Measurements from ENCODE around the gene SAA1. TPM values are rescaled to one million over a fixed set of nuclear protein-coding genes. Genes with fewer than 3 reads are reported as not detected.
"Not testable (repeated sequence)": the region's sequence is repeated elsewhere in the genome, so short reads cannot be mapped to it uniquely, and the experiment has no call there.

Gene SAA1
- total RNA-seq, 1 experiment from 2014 or later: 7.9 TPM

DNA sequence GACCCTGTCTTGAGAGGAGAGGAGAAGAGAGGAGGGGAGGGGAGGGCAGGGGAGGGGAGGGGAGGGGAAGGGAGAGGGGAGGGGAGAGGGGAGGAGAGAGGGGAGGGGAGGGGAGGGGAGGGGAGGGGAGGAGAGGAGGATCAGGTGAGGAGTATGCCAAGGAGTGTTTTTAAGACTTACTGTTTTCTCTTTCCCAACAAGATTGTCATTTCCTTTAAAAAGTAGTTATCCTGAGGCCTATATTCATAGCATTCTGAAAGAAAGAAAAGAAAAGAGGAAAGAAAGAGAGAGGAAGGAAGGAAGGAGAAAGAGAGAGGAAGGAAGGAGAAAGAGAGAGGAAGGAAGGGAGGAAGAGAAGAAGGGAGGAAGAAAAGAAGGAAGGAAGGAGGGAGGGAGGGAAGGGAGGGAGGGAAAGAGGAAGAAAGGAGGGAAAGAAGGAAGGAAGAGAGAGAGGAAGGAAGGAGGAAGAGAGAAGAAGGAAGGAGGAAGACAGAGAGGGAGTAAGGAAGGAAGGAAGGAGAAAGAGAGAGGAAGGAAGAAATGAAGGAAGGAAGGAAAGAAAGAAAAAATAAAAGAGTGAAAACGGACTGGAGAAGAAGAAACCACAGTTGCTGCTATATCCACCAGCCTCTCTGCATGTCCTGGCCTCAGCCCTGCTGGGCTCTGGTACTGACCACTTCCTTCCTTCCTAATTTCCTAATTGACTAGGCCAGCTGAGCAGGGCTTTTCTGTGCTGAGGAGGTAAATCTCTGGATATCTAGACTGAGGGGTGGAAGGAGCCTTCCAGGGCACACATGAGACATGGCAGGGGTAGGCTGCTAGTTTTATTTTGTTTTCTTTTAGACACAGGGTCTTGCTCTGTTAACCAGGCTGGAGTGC is 1.1 kb upstream of the SAA1 start (continued):
- TF ChIP-seq TCF7L2 (IDR thresholded peaks at IDR 0.05; ENCODE audit: low read depth, low read length): no peak

DNA sequence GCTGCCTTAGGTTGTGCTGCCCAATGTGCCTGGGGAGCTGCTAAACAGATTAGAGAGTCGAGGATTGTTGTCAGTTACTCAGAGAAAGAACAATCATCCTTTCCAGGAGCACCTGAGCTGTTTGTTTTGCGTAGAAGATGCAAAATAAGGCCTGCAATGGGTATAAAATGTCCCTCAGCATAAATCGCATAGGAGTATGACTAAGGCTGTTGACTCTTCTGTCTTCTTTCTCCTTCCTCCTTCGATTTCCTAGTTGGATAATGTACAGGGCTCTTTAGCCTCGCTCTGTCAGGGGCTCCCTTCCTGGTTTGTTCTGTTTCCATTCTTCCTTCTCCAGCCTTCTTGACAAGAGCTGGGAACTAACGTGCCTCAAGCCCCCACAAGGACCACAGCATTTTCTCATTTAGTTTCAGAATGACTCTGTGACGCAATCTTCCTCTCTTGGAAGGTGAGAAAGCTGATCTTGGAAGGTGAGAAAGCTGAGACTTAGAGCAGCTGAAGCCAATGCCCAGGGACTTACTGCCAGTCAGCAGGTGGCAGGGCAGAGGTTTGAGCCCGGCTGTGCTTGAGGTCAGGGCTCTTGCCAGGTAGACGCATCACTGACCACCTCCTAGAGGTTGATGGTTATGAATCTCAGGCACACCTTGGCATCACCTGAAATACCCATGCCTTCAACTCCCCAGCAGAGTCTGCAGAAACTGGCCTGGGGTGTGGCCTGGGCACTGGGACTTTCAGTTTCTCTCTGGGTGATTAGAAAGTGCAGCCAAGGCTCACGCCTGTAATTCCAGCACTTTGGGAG is 1.5 kb downstream of the SAA1 start:
- H3K27ac ChIP-seq (ENCODE audit: low read length); H3K27me3 ChIP-seq (ENCODE audit: control insufficient read depth, insufficient read depth, low read length); intact Hi-C loops (cut with micrococcal nuclease; ENCODE audit: unreplicated experiment); H3K36me3 ChIP-seq (ENCODE audit: control insufficient read depth, insufficient read depth, low read length); DNase-seq (ENCODE audit: low read depth, low spot score); BruUV-seq (replicated peaks); in situ Hi-C loops (cut with HindIII; ENCODE audit: low pct_unique_long_range_greater_than_20kb, low sequenced_read_pairs); ATAC-seq; H3K9me3 ChIP-seq (ENCODE audit: control insufficient read depth, insufficient read depth, low read depth, low read length); CTCF ChIA-PET; H3K4me1 ChIP-seq (ENCODE audit: control insufficient read depth, insufficient read depth, low read length); H3K4me3 ChIP-seq (ENCODE audit: low read depth in 2 of 2, low read length in 2 of 2): not testable (repeated sequence)
- POLR2A ChIA-PET: interaction anchor here (0.6 kb wide), 1 partner anchor 110 kb away, joined by 5 read pairs; no protein-coding TSS in a partner anchor

GRCh38 chr11:18269252-18269651 is 3.2 kb downstream of the SAA1 start:
- H3K4me3 ChIP-seq (ENCODE audit: low read depth in 2 of 2, low read length in 2 of 2); H3K27me3 ChIP-seq (ENCODE audit: control insufficient read depth, insufficient read depth, low read length); ATAC-seq; intact Hi-C loops (cut with micrococcal nuclease; ENCODE audit: unreplicated experiment); H3K9me3 ChIP-seq (ENCODE audit: control insufficient read depth, insufficient read depth, low read depth, low read length); BruUV-seq (replicated peaks); POLR2A ChIA-PET; H3K4me1 ChIP-seq (ENCODE audit: control insufficient read depth, insufficient read depth, low read length); DNase-seq (ENCODE audit: low read depth, low spot score); H3K36me3 ChIP-seq (ENCODE audit: control insufficient read depth, insufficient read depth, low read length); H3K27ac ChIP-seq (ENCODE audit: low read length); in situ Hi-C loops (cut with HindIII; ENCODE audit: low pct_unique_long_range_greater_than_20kb, low sequenced_read_pairs): not testable (repeated sequence)
- CTCF ChIA-PET: interaction anchor here (0.6 kb wide), 1 partner anchor 139 kb away, joined by 3 read pairs; no protein-coding TSS in a partner anchor

GRCh38 chr11:18270102-18270501 is 4.0 kb downstream of the SAA1 start:
- ChIA-PET POLR2A (no interaction called here), CTCF (interaction anchor here (0.6 kb wide), 1 partner anchor 25 kb away, joined by 3 read pairs; no protein-coding TSS in a partner anchor)
- DNase-seq (ENCODE audit: low read depth, low spot score) (no peak), ATAC-seq (no peak)
- Histone ChIP-seq H3K4me1 (ENCODE audit: control insufficient read depth, insufficient read depth, low read length) (no peaks in the 10 kb centered on the region), H3K36me3 (ENCODE audit: control insufficient read depth, insufficient read depth, low read length) (no peaks in the 10 kb centered on the region), H3K27me3 (ENCODE audit: control insufficient read depth, insufficient read depth, low read length) (no peaks in the 10 kb centered on the region), H3K27ac (ENCODE audit: low read length) (no peak overlapping the region), H3K9me3 (ENCODE audit: control insufficient read depth, insufficient read depth, low read depth, low read length) (no peaks in the 10 kb centered on the region), H3K4me3 (ENCODE audit: low read depth in 2 of 2, low read length in 2 of 2) (no peak overlapping the region)
- intact Hi-C loops (cut with micrococcal nuclease; ENCODE audit: unreplicated experiment) (no loop called here), in situ Hi-C loops (cut with HindIII; ENCODE audit: low pct_unique_long_range_greater_than_20kb, low sequenced_read_pairs) (no loop called here)
- TF ChIP-seq, protein P1, sequence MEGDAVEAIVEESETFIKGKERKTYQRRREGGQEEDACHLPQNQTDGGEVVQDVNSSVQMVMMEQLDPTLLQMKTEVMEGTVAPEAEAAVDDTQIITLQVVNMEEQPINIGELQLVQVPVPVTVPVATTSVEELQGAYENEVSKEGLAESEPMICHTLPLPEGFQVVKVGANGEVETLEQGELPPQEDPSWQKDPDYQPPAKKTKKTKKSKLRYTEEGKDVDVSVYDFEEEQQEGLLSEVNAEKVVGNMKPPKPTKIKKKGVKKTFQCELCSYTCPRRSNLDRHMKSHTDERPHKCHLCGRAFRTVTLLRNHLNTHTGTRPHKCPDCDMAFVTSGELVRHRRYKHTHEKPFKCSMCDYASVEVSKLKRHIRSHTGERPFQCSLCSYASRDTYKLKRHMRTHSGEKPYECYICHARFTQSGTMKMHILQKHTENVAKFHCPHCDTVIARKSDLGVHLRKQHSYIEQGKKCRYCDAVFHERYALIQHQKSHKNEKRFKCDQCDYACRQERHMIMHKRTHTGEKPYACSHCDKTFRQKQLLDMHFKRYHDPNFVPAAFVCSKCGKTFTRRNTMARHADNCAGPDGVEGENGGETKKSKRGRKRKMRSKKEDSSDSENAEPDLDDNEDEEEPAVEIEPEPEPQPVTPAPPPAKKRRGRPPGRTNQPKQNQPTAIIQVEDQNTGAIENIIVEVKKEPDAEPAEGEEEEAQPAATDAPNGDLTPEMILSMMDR (IDR thresholded peaks at IDR 0.05): 0 out of 2 replicates have a peak, but pooled peaks have one; percentile 10
- no peak for TF ChIP-seq SIN3A (IDR thresholded peaks at IDR 0.05; ENCODE audit: borderline replicate concordance, insufficient read depth, low read depth, low read length)
- BruUV-seq (replicated peaks): no TSS peak
